SU-DHL-6 (cell line): ENCODE results near the gene DHFR2.

Experiments
- CTCF ChIP-seq: fragments of 200-600 bp; sonication (generic); IDR thresholded peaks from one replicate; pipeline ENCODE4 v1.5.1; 2017; ENCODE audit warnings: antibody characterized with exemption, mild to moderate bottlenecking, low read length, moderate library complexity; ENCODE audit not compliant: insufficient read depth, poor library complexity, severe bottlenecking
- EZH2phosphoT487 ChIP-seq: fragments of 200-600 bp; sonication (generic), shearing (Covaris generic); conservative IDR thresholded peaks from 2 replicates; pipeline ENCODE4 v1.6.1; 2018; ENCODE audit warnings: mild to moderate bottlenecking, antibody characterized with exemption, low read length, moderate library complexity, mixed read lengths

- TF ChIP-seq CTCF (no peak), EZH2phosphoT487 (no peak)
These were observed 1.4 kb downstream of the DHFR2 start for GRCh38 chr3:94061297-94061696.
